Measurements from ENCODE around the gene RFX2. TPM values are rescaled to one million over a fixed set of nuclear protein-coding genes. Genes with fewer than 3 reads are reported as not detected.
A peak's percentile ranks its signal among the peaks of the same experiment; 100 is the strongest.

The RFX2 gene
- total and polyA plus RNA-seq, 4 experiments from 2014 or later: 3.6 to 6.7 (median 5.8) TPM

DNA sequence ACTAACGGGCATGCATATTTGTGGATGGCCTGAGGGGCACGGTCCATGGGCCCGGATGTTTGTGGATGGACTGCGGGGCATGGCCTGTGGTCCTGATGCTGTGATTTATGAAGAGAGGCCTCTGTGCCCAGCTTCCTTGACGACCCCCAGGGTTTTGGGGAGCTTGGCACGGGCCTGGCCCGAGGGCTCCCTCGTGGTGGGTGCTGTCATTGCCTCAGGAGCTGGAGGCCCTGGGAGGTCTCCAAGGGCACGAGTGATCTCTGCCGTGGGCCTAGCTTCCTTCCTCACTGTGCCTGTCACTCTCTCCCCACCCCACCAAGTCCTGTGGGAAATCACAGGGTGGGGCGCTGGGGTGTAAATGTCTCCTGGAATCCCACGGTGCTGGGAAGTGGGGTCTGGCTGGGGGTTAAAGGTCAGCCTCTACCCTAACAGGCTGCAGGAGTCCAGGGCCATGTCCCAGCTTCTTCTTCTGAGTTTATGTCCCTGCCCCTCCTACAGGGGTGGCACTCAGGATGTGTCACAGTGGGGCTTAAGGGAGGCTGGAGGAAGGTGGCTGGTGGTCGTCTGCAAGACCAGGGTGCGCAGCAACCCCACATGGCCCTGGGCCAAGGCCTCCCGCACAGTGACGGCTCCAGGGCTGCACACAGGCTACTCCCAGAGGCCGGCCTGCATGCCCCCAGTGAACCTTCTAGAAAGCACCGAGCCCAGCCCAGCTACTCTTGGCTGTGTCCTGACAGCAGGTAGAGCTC, 104.8 kb downstream of the RFX2 start:
- H3K27ac Mint-ChIP-seq: peak overlapping the region in 1 of 7 donors; percentile 36
- POLR2A ChIA-PET (ENCODE audit: partially characterized antibody): no interaction called here
- H3K4me3 Mint-ChIP-seq: peak overlapping the region in 1 of 8 donors; percentile 71
- Histone ChIP-seq H3K27ac (ENCODE audit: low read depth, low read length) (no peak overlapping the region), H3K4me1 (ENCODE audit: insufficient read depth, low read length) (no peaks in the 10 kb centered on the region), H3K4me3 (ENCODE audit: low read length in 2 of 2) (no peak overlapping the region), H3K36me3 (ENCODE audit: insufficient read depth, low read length) (no peaks in the 10 kb centered on the region), H3K9me3 (ENCODE audit: control insufficient read depth in 1 of 2, low read length in 2 of 2) (no peaks in the 10 kb centered on the region), H3K27me3 (ENCODE audit: insufficient read depth, low read length) (no peaks in the 10 kb centered on the region)
- H3K4me1 Mint-ChIP-seq: no peaks in the 10 kb centered on the region
- DNase-seq: no peak
- peaks cover 0 to under 1% (median 0%) of the 10 kb centered on the region in 8 donors for H3K9me3 Mint-ChIP-seq
- peaks cover 6 to 16% of the 10 kb centered on the region in 2 donors for H3K36me3 Mint-ChIP-seq
- CTCF ChIA-PET (ENCODE audit: partially characterized antibody): interaction anchor here (1.0 kb wide), 1 partner anchor 37 kb away, joined by 3 read pairs; no protein-coding TSS in a partner anchor
- intact Hi-C loops (cut with micrococcal nuclease): no loop called here
- H3K27me3 Mint-ChIP-seq: no peaks in the 10 kb centered on the region

GRCh38 chr19:6003976-6004375, 106.3 kb downstream of the RFX2 start:
- Histone ChIP-seq H3K9me3 (ENCODE audit: control insufficient read depth in 1 of 2, low read length in 2 of 2) (no peaks in the 10 kb centered on the region), H3K27me3 (ENCODE audit: insufficient read depth, low read length) (no peaks in the 10 kb centered on the region), H3K27ac (ENCODE audit: low read depth, low read length) (no peak overlapping the region), H3K4me1 (ENCODE audit: insufficient read depth, low read length) (no peaks in the 10 kb centered on the region), H3K4me3 (ENCODE audit: low read length in 2 of 2) (no peak overlapping the region), H3K36me3 (ENCODE audit: insufficient read depth, low read length) (no peaks in the 10 kb centered on the region)
- Mint-ChIP-seq H3K27ac (peak overlapping the region in 1 of 7 donors; percentile 42), H3K4me1 (no peaks in the 10 kb centered on the region), H3K4me3 (no peak overlapping the region), H3K36me3 (peaks cover 9 to 18% of the 10 kb centered on the region in 2 donors), H3K27me3 (no peaks in the 10 kb centered on the region), H3K9me3 (peaks cover 0 to 4% (median 0%) of the 10 kb centered on the region in 8 donors)
- ChIA-PET POLR2A (ENCODE audit: partially characterized antibody) (no interaction called here), CTCF (ENCODE audit: partially characterized antibody) (no interaction called here)
- intact Hi-C loops (cut with micrococcal nuclease): no loop called here
- DNase-seq: no peak

- Mint-ChIP-seq H3K4me3 (no peak overlapping the region), H3K27me3 (no peaks in the 10 kb centered on the region), H3K4me1 (no peaks in the 10 kb centered on the region), H3K9me3 (peaks cover 0 to 4% (median 0%) of the 10 kb centered on the region in 8 donors), H3K36me3 (peaks cover 7 to 18% of the 10 kb centered on the region in 2 donors), H3K27ac (no peak overlapping the region)
- Histone ChIP-seq H3K27ac (ENCODE audit: low read depth, low read length) (no peak overlapping the region), H3K4me1 (ENCODE audit: insufficient read depth, low read length) (no peaks in the 10 kb centered on the region), H3K4me3 (ENCODE audit: low read length in 2 of 2) (no peak overlapping the region), H3K36me3 (ENCODE audit: insufficient read depth, low read length) (no peaks in the 10 kb centered on the region), H3K9me3 (ENCODE audit: control insufficient read depth in 1 of 2, low read length in 2 of 2) (no peaks in the 10 kb centered on the region), H3K27me3 (ENCODE audit: insufficient read depth, low read length) (no peaks in the 10 kb centered on the region)
- ChIA-PET CTCF (ENCODE audit: partially characterized antibody) (interaction anchor here (0.8 to 1.5 kb wide), 2 partner anchors 20 to 35 kb away, joined by 3 read pairs; no protein-coding TSS in a partner anchor), POLR2A (ENCODE audit: partially characterized antibody) (no interaction called here)
- intact Hi-C loops (cut with micrococcal nuclease): no loop called here
- DNase-seq: no peak
Measured at GRCh38 chr19:6002591-6002990, 107.7 kb downstream of the RFX2 start.

- H3K27ac Mint-ChIP-seq: peak overlapping the region in 1 of 7 donors; percentile 6
- ChIA-PET POLR2A (ENCODE audit: partially characterized antibody) (no interaction called here), CTCF (ENCODE audit: partially characterized antibody) (interaction anchor here (1.0 to 1.5 kb wide), 3 partner anchors 13 to 33 kb away, joined by 3 read pairs; no protein-coding TSS in a partner anchor)
Measured at GRCh38 chr19:6000228-6000847, 110.0 kb downstream of the RFX2 start.

GRCh38 chr19:5999693-6000092, 110.6 kb downstream of the RFX2 start:
- CTCF ChIA-PET (ENCODE audit: partially characterized antibody): no interaction called here
- Mint-ChIP-seq H3K27me3 (no peaks in the 10 kb centered on the region), H3K27ac (no peak overlapping the region), H3K4me3 (no peak overlapping the region), H3K4me1 (no peaks in the 10 kb centered on the region), H3K36me3 (peaks cover 6 to 18% of the 10 kb centered on the region in 2 donors), H3K9me3 (peaks cover 0 to 4% (median 0%) of the 10 kb centered on the region in 8 donors)
- H3K4me3 ChIP-seq (ENCODE audit: low read length in 2 of 2): no peak overlapping the region
- POLR2A ChIA-PET (ENCODE audit: partially characterized antibody): no interaction called here
- H3K36me3 ChIP-seq (ENCODE audit: insufficient read depth, low read length): no peaks in the 10 kb centered on the region
- H3K27me3 ChIP-seq (ENCODE audit: insufficient read depth, low read length): no peaks in the 10 kb centered on the region
- intact Hi-C loops (cut with micrococcal nuclease): no loop called here
- no peak for DNase-seq
- H3K9me3 ChIP-seq (ENCODE audit: control insufficient read depth in 1 of 2, low read length in 2 of 2): no peaks in the 10 kb centered on the region
- H3K4me1 ChIP-seq (ENCODE audit: insufficient read depth, low read length): no peaks in the 10 kb centered on the region
- no peak overlapping the region for H3K27ac ChIP-seq (ENCODE audit: low read depth, low read length)

More at GRCh38 chr19:6000228-6000847, 110.0 kb downstream of the RFX2 start:
- H3K9me3 ChIP-seq (ENCODE audit: control insufficient read depth in 1 of 2, low read length in 2 of 2): no peaks in the 10 kb centered on the region
- H3K4me1 ChIP-seq (ENCODE audit: insufficient read depth, low read length): no peaks in the 10 kb centered on the region
- H3K27me3 ChIP-seq (ENCODE audit: insufficient read depth, low read length): no peaks in the 10 kb centered on the region
- Mint-ChIP-seq H3K9me3 (peaks cover 0 to 4% (median 0%) of the 10 kb centered on the region in 8 donors), H3K4me3 (no peak overlapping the region), H3K36me3 (peaks cover 6 to 18% of the 10 kb centered on the region in 2 donors), H3K27me3 (no peaks in the 10 kb centered on the region), H3K4me1 (no peaks in the 10 kb centered on the region)
- H3K27ac ChIP-seq (ENCODE audit: low read depth, low read length): no peak overlapping the region
- intact Hi-C loops (cut with micrococcal nuclease): no loop called here
- no peak for DNase-seq
- no peak overlapping the region for H3K4me3 ChIP-seq (ENCODE audit: low read length in 2 of 2)
- no peaks in the 10 kb centered on the region for H3K36me3 ChIP-seq (ENCODE audit: insufficient read depth, low read length)

DNA sequence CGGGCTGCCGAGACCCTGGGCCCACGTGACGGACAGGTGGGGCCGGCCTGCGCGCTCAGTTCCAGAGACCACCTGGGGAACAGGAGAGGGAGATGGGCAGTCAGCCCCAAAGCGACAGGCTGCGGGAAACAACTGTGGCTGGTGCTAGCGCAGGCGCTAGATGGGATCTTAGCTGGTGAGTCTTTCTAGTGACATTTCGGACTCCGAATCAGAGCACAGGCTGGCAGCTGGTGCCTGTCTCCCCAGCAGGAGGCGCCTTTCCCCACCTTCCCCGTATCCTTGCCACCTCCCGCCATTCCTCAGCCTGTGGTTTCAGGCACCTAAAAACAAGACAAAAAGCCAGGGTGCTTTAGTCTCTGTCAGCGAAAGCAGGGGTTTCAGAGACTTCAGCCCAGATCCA, 112.9 kb downstream of the RFX2 start:
- H3K27ac ChIP-seq (ENCODE audit: low read depth, low read length): no peak overlapping the region
- H3K27me3 ChIP-seq (ENCODE audit: insufficient read depth, low read length): no peaks in the 10 kb centered on the region
- Mint-ChIP-seq H3K4me1 (no peaks in the 10 kb centered on the region), H3K4me3 (no peak overlapping the region), H3K27ac (no peak overlapping the region), H3K9me3 (peaks cover 0 to 4% (median 0%) of the 10 kb centered on the region in 8 donors), H3K27me3 (no peaks in the 10 kb centered on the region), H3K36me3 (peaks cover 6 to 15% of the 10 kb centered on the region in 2 donors)
- ChIA-PET CTCF (ENCODE audit: partially characterized antibody) (no interaction called here), POLR2A (ENCODE audit: partially characterized antibody) (no interaction called here)
- H3K4me1 ChIP-seq (ENCODE audit: insufficient read depth, low read length): no peaks in the 10 kb centered on the region
- H3K4me3 ChIP-seq (ENCODE audit: low read length in 2 of 2): no peak overlapping the region
- H3K9me3 ChIP-seq (ENCODE audit: control insufficient read depth in 1 of 2, low read length in 2 of 2): no peaks in the 10 kb centered on the region
- intact Hi-C loops (cut with micrococcal nuclease): no loop called here
- no peaks in the 10 kb centered on the region for H3K36me3 ChIP-seq (ENCODE audit: insufficient read depth, low read length)
- DNase-seq: no peak

GRCh38 chr19:5996623-5997320, 113.5 kb downstream of the RFX2 start:
- peaks cover 4 to 15% of the 10 kb centered on the region in 2 donors for H3K36me3 Mint-ChIP-seq
- no peaks in the 10 kb centered on the region for H3K4me1 ChIP-seq (ENCODE audit: insufficient read depth, low read length)
- H3K27me3 ChIP-seq (ENCODE audit: insufficient read depth, low read length): no peaks in the 10 kb centered on the region
- intact Hi-C loops (cut with micrococcal nuclease): no loop called here
- H3K4me3 ChIP-seq (ENCODE audit: low read length in 2 of 2): no peak overlapping the region
- POLR2A ChIA-PET (ENCODE audit: partially characterized antibody): no interaction called here
- no peak overlapping the region for H3K27ac ChIP-seq (ENCODE audit: low read depth, low read length)
- CTCF ChIA-PET (ENCODE audit: partially characterized antibody): interaction anchor here (0.5 to 0.6 kb wide), 2 partner anchors 27 to 678 kb away, joined by 3 read pairs; no protein-coding TSS in a partner anchor
- H3K27me3 Mint-ChIP-seq: no peaks in the 10 kb centered on the region
- no peak overlapping the region for H3K27ac Mint-ChIP-seq
- no peak overlapping the region for H3K4me3 Mint-ChIP-seq
- H3K9me3 ChIP-seq (ENCODE audit: control insufficient read depth in 1 of 2, low read length in 2 of 2): no peaks in the 10 kb centered on the region
- no peaks in the 10 kb centered on the region for H3K36me3 ChIP-seq (ENCODE audit: insufficient read depth, low read length)
- DNase-seq: no peak
- H3K9me3 Mint-ChIP-seq: peaks cover 0 to 4% (median 0%) of the 10 kb centered on the region in 8 donors
- no peaks in the 10 kb centered on the region for H3K4me1 Mint-ChIP-seq
